GM19023 (cell line): Measurements from ENCODE around the gene ACAP1.

Experiments used
- ATAC-seq: cut with Tn5 transposase; IDR thresholded peaks from one replicate; pipeline ENCODE4 v1.9.1; 2021; ENCODE audit warnings: mild to moderate bottlenecking, moderate library complexity; ENCODE audit not compliant: unreplicated experiment

The ACAP1 gene

GRCh38 chr17:7336240-7337175 is at the start of gene ACAP1:
TSS of gene ACAP1 (plus strand) at chr17:7336529. CDS start at chr17:7336735, 206 bp downstream.
- peak; percentile 72 for ATAC-seq

GRCh38 chr17:7289256-7290032 is 46.9 kb upstream of the ACAP1 start:
- ATAC-seq = no peak

- ATAC-seq = no peak
These were observed 46.2 kb upstream of the ACAP1 start for GRCh38 chr17:7290166-7290565.

- ATAC-seq = no peak
These were observed 45.6 kb upstream of the ACAP1 start for GRCh38 chr17:7290685-7291084.

GRCh38 chr17:7292194-7292593 is 44.1 kb upstream of the ACAP1 start:
- no peak for ATAC-seq

GRCh38 chr17:7292729-7293128 is 43.6 kb upstream of the ACAP1 start:
- ATAC-seq = no peak

- ATAC-seq = no peak
These were observed 43.2 kb upstream of the ACAP1 start for GRCh38 chr17:7293159-7293558.

- no peak for ATAC-seq
These were observed 42.3 kb upstream of the ACAP1 start for GRCh38 chr17:7293816-7294613.

GRCh38 chr17:7294614-7295153 is 41.6 kb upstream of the ACAP1 start, which contains the start of gene YBX2:
TSS of gene YBX2 (minus strand) at chr17:7294639. CDS start at chr17:7294500, 139 bp downstream.
- no peak for ATAC-seq

- no peak for ATAC-seq
These were observed 40.8 kb upstream of the ACAP1 start for GRCh38 chr17:7295230-7296180.

- no peak for ATAC-seq
These were observed 40.0 kb upstream of the ACAP1 start for GRCh38 chr17:7296189-7296861.

GRCh38 chr17:7304179-7304578 is 32.1 kb upstream of the ACAP1 start:
- ATAC-seq = no peak

- ATAC-seq = peak; percentile 76
These were observed 29.2 kb upstream of the ACAP1 start, which contains the start of gene EIF5A for GRCh38 chr17:7306911-7307685. TSS of gene EIF5A (plus strand) at chr17:7307628. CDS start at chr17:7309636, 2,008 bp downstream.

GRCh38 chr17:7307686-7308624 is 28.4 kb upstream of the ACAP1 start:
- peak; percentile 8 for ATAC-seq

- ATAC-seq = no peak
These were observed 27.5 kb upstream of the ACAP1 start for GRCh38 chr17:7308625-7309433.

GRCh38 chr17:7309628-7310027 is 26.7 kb upstream of the ACAP1 start:
- no peak for ATAC-seq
